Daoy (cell line): ENCODE results near the gene MDN1. TPM values are rescaled to one million over a fixed set of nuclear protein-coding genes. Genes with fewer than 3 reads are reported as not detected.
"Not testable (repeated sequence)": the region's sequence is repeated elsewhere in the genome, so short reads cannot be mapped to it uniquely, and the experiment has no call there.

Experiments used
- DNase-seq: peaks from one replicate; pipeline ENCODE4 v3.0.0-alpha.2; 2015; ENCODE audit warnings: low read depth
- total RNA-seq: library from RNA; depleted of rRNA; stranded (reverse); fragments of >200 nt; shearing (Covaris generic); gene quantifications from 2 replicates; pipeline ENCODE4 v1.2.3, GENCODE V29; 2014; rRNA removed

Gene MDN1, protein sequence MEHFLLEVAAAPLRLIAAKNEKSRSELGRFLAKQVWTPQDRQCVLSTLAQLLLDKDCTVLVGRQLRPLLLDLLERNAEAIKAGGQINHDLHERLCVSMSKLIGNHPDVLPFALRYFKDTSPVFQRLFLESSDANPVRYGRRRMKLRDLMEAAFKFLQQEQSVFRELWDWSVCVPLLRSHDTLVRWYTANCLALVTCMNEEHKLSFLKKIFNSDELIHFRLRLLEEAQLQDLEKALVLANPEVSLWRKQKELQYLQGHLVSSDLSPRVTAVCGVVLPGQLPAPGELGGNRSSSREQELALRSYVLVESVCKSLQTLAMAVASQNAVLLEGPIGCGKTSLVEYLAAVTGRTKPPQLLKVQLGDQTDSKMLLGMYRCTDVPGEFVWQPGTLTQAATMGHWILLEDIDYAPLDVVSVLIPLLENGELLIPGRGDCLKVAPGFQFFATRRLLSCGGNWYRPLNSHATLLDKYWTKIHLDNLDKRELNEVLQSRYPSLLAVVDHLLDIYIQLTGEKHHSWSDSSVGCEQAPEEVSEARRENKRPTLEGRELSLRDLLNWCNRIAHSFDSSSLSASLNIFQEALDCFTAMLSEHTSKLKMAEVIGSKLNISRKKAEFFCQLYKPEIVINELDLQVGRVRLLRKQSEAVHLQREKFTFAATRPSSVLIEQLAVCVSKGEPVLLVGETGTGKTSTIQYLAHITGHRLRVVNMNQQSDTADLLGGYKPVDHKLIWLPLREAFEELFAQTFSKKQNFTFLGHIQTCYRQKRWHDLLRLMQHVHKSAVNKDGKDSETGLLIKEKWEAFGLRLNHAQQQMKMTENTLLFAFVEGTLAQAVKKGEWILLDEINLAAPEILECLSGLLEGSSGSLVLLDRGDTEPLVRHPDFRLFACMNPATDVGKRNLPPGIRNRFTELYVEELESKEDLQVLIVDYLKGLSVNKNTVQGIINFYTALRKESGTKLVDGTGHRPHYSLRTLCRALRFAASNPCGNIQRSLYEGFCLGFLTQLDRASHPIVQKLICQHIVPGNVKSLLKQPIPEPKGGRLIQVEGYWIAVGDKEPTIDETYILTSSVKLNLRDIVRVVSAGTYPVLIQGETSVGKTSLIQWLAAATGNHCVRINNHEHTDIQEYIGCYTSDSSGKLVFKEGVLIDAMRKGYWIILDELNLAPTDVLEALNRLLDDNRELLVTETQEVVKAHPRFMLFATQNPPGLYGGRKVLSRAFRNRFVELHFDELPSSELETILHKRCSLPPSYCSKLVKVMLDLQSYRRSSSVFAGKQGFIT (N-terminal part only)
- 15.8 and 18.2 TPM in 2 replicates for total RNA-seq

DNA sequence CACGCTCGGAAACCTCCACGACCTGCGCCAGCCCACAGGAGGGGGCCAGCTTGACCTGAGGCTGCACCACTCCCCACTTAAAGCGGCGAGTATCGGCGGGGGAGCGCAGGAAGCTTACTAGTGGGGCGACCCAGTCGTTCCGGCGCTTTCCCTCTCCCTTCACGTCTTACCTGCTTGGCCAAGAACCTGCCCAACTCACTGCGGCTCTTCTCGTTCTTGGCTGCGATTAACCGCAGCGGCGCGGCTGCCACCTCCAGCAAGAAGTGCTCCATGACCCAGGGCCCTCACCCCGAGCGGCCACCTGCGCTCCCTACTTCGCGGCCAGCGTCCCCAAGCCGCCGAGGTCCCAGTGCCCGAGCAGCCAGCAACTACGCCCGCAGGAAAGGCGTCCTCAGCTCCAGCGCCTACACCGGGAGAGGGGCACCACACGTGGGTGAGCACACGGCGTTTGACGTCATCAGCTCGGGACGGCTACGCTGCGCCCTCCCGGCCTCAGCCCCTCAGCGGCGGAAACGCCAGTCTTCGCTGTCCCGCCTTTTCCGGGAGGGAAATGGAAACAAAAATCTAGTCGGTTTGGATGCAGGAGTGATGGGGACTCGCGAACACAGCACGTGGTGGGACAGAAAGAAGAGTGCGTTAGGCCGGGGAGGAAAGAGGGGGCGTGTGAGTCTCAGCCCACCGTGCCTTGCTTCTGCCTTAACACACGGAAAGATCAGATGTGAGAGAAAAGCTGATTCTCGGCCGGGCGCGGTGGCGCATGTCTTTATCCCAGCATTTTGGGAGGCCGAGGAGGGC, at the start of gene MDN1:
TSS of gene MDN1 (minus strand) at position 459 of the 795 bp plus-strand sequence. CDS start at position 272, 187 bp downstream.
- DNase-seq = peak; percentile 97

DNA sequence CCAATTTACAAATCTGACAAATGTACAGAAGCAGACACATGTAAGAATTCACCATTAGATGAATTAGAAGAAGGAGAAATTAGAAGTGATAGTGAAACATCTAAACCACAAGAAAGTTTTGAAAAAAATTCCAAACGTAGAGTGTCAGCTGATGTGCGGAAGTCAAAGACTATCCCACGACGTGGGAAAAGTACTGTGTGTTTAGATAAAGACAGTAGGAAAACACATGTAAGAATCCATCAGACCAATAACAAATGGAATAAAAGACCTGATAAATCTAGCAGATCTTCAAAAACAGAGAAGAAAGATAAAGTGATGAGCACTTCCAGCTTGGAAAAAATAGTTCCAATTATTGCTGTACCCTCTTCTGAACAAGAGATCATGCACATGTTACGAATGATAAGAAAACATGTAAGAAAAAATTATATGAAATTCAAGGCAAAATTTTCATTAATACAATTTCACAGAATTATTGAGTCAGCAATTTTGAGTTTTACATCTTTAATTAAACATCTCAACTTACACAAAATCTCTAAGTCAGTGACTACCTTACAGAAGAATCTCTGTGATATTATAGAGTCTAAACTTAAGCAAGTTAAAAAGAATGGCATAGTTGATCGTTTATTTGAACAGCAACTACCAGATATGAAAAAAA, 46.6 kb upstream of the MDN1 start:
- no peak for DNase-seq

DNA sequence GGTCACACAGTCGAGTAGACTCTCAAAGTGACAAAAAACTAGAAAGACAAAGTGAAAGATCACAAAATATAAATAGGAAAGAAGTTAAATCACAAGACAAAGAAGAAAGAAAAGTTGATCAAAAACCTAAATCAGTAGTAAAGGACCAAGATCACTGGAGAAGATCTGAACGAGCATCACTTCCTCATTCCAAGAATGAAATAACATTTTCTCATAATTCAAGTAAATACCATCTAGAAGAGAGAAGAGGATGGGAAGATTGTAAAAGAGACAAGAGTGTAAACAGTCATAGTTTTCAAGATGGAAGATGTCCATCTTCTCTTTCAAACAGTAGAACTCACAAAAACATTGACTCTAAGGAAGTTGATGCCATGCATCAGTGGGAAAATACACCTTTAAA, 43.1 kb upstream of the MDN1 start:
- DNase-seq = no peak

DNA sequence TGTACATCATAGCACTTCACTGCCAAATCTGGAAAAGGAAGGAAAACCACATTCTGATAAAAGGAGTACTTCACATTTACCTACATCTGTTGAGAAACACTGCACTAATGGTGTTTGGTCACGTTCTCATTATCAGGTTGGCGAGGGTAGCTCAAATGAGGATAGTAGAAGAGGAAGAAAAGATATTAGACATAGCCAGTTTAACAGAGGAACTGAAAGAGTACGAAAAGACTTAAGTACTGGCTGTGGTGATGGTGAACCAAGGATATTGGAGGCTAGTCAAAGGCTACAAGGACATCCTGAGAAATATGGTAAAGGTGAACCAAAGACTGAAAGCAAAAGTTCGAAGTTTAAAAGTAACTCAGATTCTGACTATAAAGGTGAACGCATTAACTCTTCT, 42.7 kb upstream of the MDN1 start:
- no peak for DNase-seq

DNA sequence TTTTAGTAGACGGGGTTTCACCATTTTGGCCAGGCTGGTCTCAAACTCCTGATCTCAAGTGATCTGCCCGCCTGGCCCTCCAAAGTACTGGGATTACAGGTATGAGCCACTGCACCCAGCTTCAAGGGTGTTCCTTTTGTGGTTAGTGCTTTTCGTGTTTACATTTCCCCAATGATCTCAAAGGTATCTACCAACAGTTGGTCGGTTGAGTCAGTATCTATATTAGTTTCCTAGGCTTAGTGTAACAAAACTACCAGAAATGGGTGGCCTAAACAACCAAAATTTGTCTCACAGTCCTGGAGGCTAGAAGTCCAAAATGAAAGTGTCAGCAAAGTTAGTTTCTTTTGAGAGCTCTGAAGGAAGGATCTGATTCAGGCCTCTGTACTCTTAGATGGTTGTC, 40.1 kb upstream of the MDN1 start:
- no peak for DNase-seq

DNA sequence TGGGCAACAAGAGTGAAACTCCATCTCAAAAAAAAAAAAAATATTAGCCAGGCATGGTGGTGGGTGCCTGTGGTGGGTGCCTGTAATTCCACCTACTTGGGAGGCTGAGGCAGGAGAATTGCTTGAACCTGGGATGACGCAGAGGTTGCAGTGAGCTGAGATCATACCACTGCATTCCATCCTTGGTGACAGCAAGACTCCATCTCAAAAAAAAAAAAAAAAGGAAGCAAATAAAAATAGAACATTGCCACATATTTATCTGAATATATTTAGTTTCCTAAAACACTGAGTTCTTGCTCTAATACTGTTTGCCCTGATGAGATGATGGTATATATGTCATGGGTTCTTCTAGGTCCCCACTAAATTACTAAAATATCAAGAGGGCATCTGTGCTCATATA, 38.4 kb upstream of the MDN1 start:
- no peak for DNase-seq

DNA sequence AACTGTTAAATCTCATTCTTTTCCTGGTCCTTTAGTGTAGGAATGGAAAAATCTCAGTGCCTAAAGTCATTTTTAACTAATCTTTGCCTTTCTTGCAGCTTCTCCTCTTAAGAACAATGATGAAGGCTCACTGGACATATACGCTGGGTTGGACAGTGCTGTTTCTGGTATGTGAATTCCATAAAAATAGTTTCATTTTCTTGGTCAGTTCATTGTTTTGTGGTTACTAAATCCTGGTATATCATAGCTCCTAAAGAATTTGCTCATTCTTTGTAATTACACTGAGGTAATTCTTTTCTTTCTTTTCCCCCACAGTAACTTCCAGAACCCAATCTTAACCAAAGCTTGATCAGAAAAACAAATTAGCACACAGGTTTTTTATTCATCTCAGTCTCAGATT, 33.5 kb upstream of the MDN1 start:
- DNase-seq = no peak

DNA sequence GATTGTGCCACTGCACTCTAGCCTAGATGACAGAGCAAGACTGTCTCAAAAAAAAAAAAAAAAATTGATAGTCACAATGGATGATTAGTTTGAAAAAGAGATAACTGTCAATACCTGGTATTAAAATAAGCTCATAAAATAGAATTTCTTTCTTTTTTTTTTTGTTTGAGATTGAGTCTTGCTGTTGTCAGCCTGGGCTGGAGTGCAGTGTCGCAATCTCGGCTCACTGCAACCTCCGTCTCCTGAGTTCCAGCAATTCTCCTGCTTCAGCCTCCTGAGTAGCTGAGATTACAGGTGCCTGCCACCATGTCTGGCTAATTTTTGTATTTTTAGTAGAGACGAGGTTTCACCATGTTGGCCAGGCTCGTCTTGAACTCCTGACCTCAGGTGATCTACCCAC, 27.9 kb upstream of the MDN1 start:
- DNase-seq = not testable (repeated sequence)

DNA sequence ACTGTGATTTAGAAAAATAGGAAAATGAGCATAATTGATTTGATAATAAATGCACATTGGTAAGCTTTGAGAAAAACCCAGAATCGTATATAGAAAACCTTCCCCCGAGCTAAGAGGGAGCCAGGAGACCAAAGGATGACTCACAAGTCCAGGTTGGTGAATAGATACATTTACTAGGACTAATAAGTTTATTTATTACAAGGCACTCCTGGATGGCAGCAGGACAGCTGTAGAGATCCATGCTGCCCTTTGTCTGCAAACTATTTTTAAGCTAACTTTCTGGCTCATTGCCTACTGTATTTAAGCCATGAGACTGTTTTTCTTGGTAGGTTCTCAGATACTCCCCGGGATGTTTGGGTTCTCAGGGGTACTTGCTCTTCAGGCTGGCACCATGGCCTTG, 23.5 kb upstream of the MDN1 start:
- no peak for DNase-seq

DNA sequence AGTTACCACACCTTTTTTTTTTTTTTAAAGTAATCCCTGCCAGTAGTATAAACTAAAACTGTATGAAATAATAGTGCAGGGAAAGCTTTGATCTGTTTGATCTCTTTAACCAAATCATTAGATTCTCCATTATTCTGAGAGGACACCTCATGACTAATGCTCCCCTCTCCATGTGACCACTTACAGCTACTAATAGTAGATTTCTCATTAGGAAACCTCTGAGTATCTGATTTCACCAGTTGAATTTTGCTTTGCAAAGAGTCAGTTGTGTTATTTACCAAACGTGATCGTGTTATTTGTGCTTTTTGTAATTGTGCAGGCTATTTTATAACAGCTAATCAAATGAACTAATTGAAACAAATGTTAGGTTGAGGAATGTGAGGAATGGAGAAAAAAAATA, 22.6 kb upstream of the MDN1 start:
- no peak for DNase-seq

DNA sequence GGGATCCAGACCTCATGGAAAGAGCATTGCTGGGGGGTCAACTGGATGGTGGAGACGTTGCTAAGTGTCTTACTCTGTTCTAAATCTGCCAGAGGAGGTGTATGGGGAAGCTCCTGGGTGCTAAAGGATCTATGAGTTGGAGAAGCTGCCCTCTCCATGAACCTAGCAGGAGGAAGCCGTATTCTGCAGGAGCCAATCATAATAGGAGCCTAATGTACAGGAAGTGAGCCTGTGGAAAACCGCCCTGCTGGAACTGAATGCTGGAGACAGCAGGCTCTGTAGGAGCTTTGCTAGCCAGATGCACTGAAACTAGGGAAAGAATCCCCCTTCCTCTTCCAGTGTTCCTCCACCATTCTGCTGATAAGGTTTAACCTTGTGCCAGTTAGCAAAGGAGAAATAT, 20.9 kb upstream of the MDN1 start:
- DNase-seq = peak; percentile 7

DNA sequence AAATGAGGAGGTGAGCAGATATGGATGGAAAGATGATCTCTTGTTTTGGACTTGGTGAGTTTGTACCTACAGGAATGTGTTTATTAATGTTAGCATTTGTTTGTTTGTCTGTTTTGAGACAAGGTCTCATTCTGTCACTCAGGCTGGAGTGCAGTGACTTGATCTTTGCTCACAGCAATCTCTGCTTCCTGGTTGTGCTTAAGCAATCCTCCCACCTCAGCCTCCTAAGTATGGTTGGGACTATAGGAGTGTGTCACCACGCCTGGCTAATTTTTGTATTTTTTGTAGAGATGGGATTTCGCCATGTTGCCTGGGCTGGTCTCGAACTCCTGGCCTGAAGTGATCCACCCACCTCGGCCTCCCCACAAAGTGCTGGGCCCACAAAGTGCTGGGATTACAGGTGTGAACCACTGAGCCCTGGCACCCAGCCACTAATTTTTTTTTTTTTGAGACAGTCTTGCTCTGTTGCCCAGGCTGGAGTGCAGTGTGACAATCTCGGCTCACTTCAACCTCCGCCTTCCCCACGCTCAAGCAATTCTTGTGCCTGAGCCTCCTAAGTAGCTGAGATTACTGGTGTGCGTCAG, 17.1 kb upstream of the MDN1 start:
- no peak for DNase-seq

DNA sequence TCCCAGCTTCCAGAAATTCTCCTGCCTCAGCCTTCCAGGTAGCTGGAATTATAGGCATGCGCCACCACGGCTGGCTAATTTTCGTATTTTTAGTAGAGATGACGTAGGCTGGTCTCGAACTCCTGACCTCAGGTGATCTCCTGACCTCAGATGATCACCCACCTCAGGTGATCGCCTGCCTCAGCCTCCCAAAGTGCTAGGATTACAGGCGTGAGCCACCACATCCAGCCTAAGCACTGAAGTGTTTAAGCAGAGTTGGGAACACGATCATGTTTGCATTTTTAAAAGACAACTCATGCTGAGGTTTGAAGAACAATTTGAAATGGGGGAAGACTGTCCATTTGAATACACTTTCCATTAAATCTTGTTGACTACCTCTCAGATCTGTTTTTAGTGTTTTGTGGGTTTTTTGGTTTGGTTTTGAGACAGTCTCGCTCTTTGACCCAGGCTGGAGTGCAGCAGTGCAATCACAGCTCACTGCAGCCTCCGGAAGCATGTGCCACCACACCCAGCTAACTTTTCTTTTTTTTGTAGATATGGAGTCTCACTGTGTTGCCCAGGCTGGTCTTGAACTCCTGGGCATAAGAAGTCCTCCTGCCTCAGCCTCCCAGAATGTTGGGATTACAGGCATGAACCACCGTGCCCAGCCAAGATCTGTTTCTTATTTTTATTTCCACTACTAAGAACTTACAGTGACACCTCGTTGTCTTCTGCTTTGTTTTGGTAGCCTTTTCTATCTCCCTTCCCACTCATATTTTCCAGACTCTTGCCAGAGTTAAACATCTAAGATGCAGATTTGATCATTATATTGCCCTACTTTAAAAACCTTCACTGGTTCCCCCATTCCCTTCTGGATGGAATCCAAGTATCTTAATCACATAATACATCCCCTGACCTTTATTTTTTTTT, 15.5 kb upstream of the MDN1 start:
- DNase-seq = no peak

DNA sequence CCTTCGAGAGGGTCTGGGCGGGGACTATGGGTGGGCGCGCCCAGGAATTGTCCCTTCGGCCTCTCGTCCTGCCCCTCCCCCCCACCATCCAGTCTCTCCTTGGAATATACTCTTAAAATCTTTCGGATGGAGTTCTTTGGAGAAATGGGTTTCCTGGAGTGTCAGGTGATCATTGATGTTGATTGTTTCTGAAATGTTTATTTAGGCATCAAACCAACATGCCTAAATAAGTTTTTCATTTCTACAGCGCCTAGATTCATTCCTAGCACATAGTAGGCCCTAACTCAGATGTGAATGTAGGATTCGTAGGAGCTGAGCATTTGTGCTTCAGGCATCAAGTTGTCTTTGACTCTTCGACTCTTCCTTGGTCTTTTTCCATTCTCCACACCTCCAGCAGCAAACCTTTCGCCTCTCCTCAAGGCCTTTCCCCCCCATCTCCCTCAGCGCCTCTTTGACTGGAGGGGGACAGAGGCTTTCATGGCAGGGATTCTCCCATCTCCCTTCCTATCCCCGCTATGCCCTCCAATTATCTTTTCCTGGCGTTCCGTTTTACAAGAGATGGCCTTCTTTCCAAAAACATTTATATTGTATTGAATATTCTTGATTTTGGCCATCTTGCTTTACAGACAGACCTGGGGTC, 10.7 kb upstream of the MDN1 start:
- no peak for DNase-seq

DNA sequence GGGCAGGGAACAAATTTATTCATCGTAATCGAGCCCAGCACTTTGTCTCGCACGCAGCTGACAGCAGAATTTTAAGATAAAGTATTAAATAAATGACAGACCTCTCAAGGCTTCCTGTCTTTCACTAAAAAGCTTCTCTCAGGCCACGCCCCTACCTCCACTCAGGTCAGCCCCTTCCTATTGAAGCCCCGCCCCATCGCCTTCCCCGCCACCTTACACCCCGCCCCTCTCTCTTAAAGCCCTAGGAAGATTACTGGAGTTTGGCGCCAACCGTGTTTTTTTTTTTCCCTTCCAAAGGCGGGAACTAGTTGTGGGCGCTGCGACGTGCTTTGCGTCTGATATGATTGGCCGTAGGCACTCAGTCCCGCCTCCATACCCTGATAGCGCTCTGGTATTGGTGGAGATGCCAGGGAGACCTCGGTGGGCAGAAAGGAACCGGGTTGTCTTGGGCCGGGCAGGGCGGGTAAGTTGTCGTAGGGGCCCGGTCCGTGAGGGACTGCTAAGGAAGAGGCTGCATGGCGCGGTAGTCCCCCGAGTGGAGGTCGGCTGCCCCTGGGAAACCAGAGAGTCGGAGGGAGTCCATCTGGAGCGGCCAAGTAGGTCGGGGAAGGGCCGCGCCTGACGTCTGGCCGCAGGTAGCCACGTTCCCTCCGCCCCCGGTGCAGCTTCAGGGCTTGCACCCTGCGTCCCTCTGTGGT, 10.0 kb upstream of the MDN1 start, which contains the start of gene CASP8AP2:
TSS of gene CASP8AP2 (plus strand) at position 409 of the 698 bp plus-strand sequence.
- DNase-seq = peak; percentile 96

DNA sequence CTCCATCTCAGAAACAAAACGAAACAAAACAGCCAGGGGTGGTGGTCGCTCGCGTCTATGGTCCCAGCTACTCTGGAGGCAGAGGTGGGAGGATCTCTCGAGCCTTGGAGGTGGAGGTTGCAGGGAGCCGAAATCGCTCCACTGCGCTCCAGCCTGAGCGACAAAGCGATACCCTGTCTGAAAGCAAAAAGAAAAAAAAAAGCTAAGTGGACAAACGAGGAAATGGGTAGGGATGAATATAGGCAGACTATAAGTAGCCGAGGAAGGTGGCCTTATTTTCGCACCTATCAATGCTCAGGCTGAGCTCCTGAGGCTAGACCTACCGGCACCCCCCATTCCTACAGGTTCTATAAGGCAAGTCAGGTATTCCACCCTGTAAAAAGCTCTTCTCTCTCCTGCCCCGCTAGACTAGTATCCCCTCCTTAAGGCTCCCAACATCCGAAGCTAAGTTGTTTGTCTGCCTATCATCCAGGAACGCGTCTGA, 9.4 kb upstream of the MDN1 start:
- DNase-seq = peak; percentile 15

DNA sequence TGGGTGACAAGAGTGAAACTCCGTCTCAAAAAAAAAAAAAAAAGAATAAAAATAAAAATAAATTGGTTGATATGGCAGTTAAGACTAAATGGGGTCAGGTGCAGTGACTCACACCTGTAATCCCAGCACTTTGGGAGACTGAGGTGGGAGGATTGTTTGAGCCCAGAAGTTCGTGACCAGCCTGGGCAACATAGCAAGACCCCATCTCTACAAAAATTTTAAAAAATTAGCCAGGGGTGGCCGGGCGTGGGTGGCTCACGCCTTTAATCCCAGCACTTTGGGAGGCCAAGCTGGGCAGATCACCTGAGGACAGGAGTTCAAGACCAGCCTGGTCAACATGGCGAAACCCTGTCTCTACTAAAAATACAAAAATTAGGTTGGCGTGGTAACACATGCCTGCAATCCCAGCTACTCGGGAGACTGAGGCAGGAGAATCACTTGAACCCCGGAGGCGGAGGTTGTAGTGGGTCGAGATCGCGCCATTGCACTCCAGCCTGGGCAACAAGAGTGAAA, 8.9 kb upstream of the MDN1 start:
- DNase-seq = not testable (repeated sequence)
